ENCODE measurements around the gene FILIP1L.
A peak's percentile ranks its signal among the peaks of the same experiment; 100 is the strongest.

FILIP1L gene

DNA sequence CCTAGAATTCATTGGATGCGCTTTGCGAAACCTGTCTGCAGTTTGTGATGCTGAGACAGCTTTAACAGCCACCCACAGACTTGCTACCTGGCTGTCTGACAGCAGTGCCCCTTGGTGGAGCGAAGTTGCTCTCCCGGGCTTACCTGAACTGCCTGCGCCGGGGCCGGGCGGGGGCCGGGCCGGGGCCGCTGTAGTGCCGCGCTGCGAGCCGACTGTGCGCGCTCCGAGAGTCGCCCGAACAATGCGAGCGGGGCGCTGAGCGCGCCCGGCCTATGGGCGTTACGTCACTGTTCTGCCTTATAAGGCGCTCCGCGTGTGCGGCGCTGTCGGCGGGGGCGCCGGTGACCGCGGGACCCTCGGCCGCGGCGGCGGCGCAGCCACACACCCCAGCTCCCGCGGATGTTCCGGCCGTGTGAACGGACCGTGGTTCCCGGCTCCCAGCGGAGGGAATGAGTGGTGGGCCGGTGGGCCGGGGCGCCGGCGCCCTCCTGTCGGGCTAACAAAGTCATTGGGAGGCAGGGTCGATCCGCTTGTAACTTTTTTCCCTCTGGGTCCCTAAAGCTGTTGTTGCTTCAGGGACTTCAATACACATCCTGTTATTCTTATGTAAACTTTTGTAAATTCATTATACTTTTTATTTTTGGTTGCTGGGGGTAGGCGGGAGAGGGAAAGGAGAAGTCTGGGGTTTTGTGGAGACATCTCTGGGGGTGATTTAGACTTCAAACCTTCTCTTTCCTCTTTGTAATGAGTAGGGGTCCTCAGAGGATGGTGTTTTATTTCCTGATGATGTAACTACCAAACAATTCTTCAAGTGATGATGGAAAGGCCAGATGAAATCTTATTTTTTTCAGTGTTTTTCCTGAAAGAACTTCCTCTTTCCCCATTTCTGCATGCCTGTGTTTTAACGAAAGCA is 238.1 kb downstream of the FILIP1L start:
- H3K4me1 ChIP-seq (ENCODE audit: control insufficient read depth, insufficient read depth, low read length, poor library complexity, severe bottlenecking), result peaks cover 39% of the 10 kb centered on the region
- WGBS, 2 experiments (ENCODE audit: insufficient coverage in 2 of 2), result 0 to 1% methylated on average over 47 to 55 of the region's 63 CpGs
- peak overlapping the region; percentile 70 for H3K4me3 ChIP-seq (ENCODE audit: extremely low read depth, insufficient read depth, low read length, poor library complexity, severe bottlenecking)
- H3K27ac ChIP-seq (ENCODE audit: low read depth, low read length, severe bottlenecking), result peak overlapping the region; percentile 97
- peaks cover 13% of the 10 kb centered on the region for H3K36me3 ChIP-seq (ENCODE audit: control insufficient read depth, insufficient read depth, low read length)
- no peaks in the 10 kb centered on the region for H3K9me3 ChIP-seq (ENCODE audit: control insufficient read depth, low read length)

DNA sequence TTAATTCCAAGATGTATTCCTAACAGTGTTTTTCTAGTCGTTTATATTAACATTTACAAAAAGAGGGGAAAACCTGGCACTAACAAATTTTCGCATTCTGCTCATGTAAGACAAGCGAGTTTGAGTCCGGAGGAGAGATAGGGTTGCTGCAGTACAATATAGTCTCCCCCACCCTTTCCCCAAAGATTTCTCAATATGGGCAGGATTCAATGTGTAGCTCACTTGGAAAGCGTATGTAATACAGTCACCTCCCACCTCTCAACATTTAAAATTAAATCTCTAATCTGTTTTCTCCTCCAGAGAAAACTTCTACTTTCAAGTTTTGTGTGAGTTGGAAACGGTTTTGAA is 238.7 kb downstream of the FILIP1L start:
- H3K36me3 ChIP-seq (ENCODE audit: control insufficient read depth, insufficient read depth, low read length), result peaks cover 19% of the 10 kb centered on the region
- H3K4me1 ChIP-seq (ENCODE audit: control insufficient read depth, insufficient read depth, low read length, poor library complexity, severe bottlenecking), result peaks cover 44% of the 10 kb centered on the region
- no CpG with 5 or more reads among the region's 6 CpGs for WGBS, 2 experiments (ENCODE audit: insufficient coverage in 2 of 2)
- peak overlapping the region; percentile 70 for H3K4me3 ChIP-seq (ENCODE audit: extremely low read depth, insufficient read depth, low read length, poor library complexity, severe bottlenecking)
- H3K27ac ChIP-seq (ENCODE audit: low read depth, low read length, severe bottlenecking), result peak overlapping the region; percentile 97
- no peaks in the 10 kb centered on the region for H3K9me3 ChIP-seq (ENCODE audit: control insufficient read depth, low read length)

DNA sequence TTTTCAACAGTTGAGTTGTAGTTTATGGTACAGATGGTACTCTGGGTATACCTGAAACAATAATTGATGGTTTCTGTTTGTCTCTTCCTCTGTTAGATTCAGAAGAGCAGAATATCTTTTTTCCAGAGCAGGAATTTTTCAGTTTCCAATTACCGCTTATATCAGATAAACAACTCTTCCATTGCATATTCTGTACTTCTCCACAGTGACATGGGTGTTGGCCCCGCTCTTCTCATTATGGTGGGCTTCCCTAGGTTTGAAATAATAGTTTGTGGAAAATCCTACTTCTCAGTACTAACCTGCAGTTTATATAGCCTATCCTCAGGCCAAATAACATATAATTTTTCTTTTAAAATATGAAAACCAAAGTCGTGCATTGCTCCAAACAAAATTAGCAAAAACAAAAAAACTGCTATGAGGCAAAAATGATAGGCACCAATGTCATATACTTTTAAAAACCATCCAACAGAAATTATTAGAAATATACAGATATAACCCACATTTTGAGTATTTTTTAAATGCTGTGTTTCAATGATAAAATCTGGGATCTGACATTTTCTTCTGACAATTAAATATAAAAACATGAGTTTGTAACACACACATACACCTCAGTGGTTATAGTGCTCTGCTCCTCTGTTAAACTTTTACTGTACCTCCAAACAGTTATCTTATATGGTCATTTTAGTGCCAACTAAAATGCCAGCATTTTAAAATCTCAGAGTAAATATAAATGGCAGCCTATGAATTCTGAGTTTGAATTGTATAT is 239.9 kb downstream of the FILIP1L start:
- Histone ChIP-seq H3K36me3 (ENCODE audit: control insufficient read depth, insufficient read depth, low read length) (peaks cover 30% of the 10 kb centered on the region), H3K27ac (ENCODE audit: low read depth, low read length, severe bottlenecking) (no peak overlapping the region), H3K4me1 (ENCODE audit: control insufficient read depth, insufficient read depth, low read length, poor library complexity, severe bottlenecking) (peaks cover 54% of the 10 kb centered on the region), H3K9me3 (ENCODE audit: control insufficient read depth, low read length) (no peaks in the 10 kb centered on the region), H3K4me3 (ENCODE audit: extremely low read depth, insufficient read depth, low read length, poor library complexity, severe bottlenecking) (peak overlapping the region; percentile 70)
- WGBS, 2 experiments (ENCODE audit: insufficient coverage in 2 of 2), result 60% methylated on average over 1 of the region's 3 CpGs; no CpG with 5 or more reads in 1 of the 2 experiments

DNA sequence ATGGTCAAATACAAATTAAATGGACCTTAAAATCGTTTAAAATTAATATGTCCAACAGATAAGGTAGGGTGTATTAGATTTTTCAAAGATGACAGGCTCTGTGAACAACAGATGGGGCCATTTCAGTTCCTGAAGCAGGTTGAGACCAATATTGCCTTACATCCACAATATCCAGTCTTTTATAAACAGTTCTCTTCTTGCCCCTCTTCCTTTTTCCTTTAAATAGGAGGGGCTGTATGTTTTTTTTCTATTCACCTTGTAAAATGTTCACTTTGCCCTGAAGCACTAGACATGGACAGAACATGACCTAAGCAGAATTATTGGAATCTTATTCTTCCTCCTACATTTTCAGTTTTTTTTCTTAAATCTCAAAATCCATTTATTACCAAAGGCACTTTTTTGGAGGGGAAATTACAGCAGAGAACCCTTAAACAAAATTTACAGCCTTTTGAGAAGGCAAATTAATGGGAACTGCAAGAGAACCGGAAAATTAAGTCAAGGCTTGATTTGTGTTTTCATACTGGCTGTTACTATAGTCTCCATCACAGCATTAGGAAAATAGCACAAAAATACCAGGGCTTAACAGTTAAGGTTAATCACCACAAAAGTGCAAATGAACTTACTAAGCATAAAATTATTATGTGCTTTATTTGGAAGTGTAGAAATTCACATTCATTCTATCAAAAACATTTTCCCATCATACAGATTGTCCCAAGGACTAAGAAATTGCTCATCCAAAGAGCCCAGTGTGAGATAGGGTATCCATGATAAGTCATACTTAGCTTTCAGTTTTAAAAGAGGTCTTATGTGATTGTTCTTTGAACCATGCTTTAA is 240.8 kb downstream of the FILIP1L start:
- Histone ChIP-seq H3K36me3 (ENCODE audit: control insufficient read depth, insufficient read depth, low read length) (peaks cover 38% of the 10 kb centered on the region), H3K4me1 (ENCODE audit: control insufficient read depth, insufficient read depth, low read length, poor library complexity, severe bottlenecking) (peaks cover 59% of the 10 kb centered on the region), H3K4me3 (ENCODE audit: extremely low read depth, insufficient read depth, low read length, poor library complexity, severe bottlenecking) (peak overlapping the region; percentile 70), H3K9me3 (ENCODE audit: control insufficient read depth, low read length) (no peaks in the 10 kb centered on the region), H3K27ac (ENCODE audit: low read depth, low read length, severe bottlenecking) (no peak overlapping the region)
- WGBS, 2 experiments (ENCODE audit: insufficient coverage in 2 of 2), result no CpG with 5 or more reads among the region's 2 CpGs

DNA sequence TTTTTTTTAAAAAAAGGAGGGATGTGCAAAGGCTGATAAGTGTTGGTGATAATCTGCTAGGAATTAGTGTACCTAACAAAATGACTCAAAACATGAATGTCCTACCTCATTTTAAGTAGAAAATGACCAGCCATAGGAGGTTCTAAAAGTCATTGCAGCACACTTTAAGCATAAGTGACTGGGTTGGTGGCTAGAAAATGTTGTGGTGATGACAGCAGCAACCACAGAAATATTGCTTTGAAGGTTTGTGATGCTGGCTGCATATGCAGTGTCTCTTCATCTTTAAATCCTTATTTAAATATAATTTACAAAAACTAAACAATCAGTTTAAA is 241.4 kb downstream of the FILIP1L start:
- Histone ChIP-seq H3K4me3 (ENCODE audit: extremely low read depth, insufficient read depth, low read length, poor library complexity, severe bottlenecking) (peak overlapping the region; percentile 70), H3K36me3 (ENCODE audit: control insufficient read depth, insufficient read depth, low read length) (peaks cover 43% of the 10 kb centered on the region), H3K9me3 (ENCODE audit: control insufficient read depth, low read length) (no peaks in the 10 kb centered on the region), H3K4me1 (ENCODE audit: control insufficient read depth, insufficient read depth, low read length, poor library complexity, severe bottlenecking) (peaks cover 64% of the 10 kb centered on the region), H3K27ac (ENCODE audit: low read depth, low read length, severe bottlenecking) (no peak overlapping the region)

DNA sequence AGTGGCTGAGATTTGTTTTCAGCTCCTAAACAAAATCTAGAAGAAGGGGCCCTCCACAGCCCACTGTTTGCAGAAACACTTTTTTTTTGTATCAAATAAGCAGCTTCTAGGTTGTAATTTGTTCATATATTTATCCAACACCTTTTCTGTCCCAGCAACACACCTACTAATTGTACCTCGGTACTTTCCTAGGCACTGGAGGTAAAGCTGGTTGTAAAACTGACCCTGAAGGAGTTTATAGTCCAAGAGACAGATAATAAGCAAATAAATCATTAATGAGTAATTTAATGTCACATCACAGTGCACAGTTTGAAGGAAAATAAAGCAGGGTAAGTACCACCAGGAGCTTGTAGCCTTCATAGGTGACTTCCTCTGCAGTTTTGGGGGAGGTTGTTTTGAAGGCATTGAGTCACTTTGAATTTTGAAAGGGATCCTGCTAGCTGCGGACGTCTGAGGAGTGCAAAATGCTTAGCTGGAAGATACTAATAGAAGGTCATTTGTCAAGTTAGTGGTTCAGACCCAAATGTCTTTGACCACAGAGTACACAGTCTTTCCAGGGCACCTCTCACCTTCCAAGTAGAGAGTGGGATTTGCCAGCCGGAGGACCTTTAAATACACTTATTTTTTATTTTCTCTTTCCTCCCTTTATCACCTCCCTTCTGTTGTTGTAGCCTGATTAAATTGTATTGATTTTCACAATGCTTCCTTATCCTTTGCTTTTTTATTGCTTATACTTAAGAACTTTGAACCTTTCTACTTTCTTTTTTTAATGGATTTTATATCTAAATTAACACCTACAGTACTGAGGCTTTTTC is 242.9 kb downstream of the FILIP1L start:
- Histone ChIP-seq H3K36me3 (ENCODE audit: control insufficient read depth, insufficient read depth, low read length) (peaks cover 56% of the 10 kb centered on the region), H3K9me3 (ENCODE audit: control insufficient read depth, low read length) (no peaks in the 10 kb centered on the region), H3K4me3 (ENCODE audit: extremely low read depth, insufficient read depth, low read length, poor library complexity, severe bottlenecking) (no peak overlapping the region), H3K4me1 (ENCODE audit: control insufficient read depth, insufficient read depth, low read length, poor library complexity, severe bottlenecking) (peaks cover 51% of the 10 kb centered on the region), H3K27ac (ENCODE audit: low read depth, low read length, severe bottlenecking) (no peak overlapping the region)
- WGBS, 2 experiments (ENCODE audit: insufficient coverage in 2 of 2), result 64% methylated on average over 2 of the region's 4 CpGs; no CpG with 5 or more reads in 1 of the 2 experiments

DNA sequence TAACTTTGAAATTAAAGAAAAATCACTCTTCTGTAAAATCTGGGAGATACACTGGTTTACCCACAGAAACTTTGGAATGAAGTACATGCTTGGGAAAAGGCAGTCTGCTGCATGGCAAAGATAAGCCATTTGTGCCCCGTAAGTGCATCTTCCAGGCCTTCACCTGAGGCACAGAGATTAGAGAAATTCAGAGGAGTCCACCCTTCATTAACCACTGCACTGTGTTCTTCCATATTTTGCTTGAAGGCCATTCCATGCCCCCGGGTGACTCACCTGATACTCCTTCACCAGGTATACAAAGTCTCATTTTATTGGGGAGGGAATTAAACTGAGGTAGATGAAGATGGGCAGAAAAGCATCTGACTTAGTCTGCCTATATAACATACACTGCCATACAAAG is 243.6 kb downstream of the FILIP1L start:
- WGBS, 2 experiments (ENCODE audit: insufficient coverage in 2 of 2), result 93 to 100% methylated on average over 1 of the region's 2 CpGs
- no peaks in the 10 kb centered on the region for H3K9me3 ChIP-seq (ENCODE audit: control insufficient read depth, low read length)
- peaks cover 51% of the 10 kb centered on the region for H3K4me1 ChIP-seq (ENCODE audit: control insufficient read depth, insufficient read depth, low read length, poor library complexity, severe bottlenecking)
- peaks cover 63% of the 10 kb centered on the region for H3K36me3 ChIP-seq (ENCODE audit: control insufficient read depth, insufficient read depth, low read length)
- no peak overlapping the region for H3K4me3 ChIP-seq (ENCODE audit: extremely low read depth, insufficient read depth, low read length, poor library complexity, severe bottlenecking)
- no peak overlapping the region for H3K27ac ChIP-seq (ENCODE audit: low read depth, low read length, severe bottlenecking)

DNA sequence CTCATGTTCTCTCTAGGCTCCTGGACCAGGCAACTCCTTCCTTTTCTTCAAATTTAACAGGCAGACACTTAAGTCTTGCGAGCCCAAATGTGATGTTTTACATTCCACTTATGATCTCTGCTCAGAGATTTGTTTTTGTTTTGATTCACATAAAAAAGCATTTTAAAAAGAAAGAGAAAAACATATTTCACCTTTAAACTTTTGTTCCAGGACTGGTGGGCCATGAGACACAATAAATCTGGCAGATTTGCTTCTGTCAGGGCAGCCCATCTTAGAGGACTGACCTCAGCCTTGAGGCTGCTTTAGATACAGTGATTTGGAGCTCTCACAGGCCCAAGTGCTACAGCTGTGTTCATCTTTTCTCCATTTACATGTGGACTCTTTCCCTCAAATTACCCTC is 244.7 kb downstream of the FILIP1L start:
- no peak overlapping the region for H3K27ac ChIP-seq (ENCODE audit: low read depth, low read length, severe bottlenecking)
- no peaks in the 10 kb centered on the region for H3K9me3 ChIP-seq (ENCODE audit: control insufficient read depth, low read length)
- H3K36me3 ChIP-seq (ENCODE audit: control insufficient read depth, insufficient read depth, low read length), result peaks cover 71% of the 10 kb centered on the region
- no CpG with 5 or more reads among the region's 1 CpG for WGBS, 2 experiments (ENCODE audit: insufficient coverage in 2 of 2)
- no peak overlapping the region for H3K4me3 ChIP-seq (ENCODE audit: extremely low read depth, insufficient read depth, low read length, poor library complexity, severe bottlenecking)
- peaks cover 51% of the 10 kb centered on the region for H3K4me1 ChIP-seq (ENCODE audit: control insufficient read depth, insufficient read depth, low read length, poor library complexity, severe bottlenecking)

DNA sequence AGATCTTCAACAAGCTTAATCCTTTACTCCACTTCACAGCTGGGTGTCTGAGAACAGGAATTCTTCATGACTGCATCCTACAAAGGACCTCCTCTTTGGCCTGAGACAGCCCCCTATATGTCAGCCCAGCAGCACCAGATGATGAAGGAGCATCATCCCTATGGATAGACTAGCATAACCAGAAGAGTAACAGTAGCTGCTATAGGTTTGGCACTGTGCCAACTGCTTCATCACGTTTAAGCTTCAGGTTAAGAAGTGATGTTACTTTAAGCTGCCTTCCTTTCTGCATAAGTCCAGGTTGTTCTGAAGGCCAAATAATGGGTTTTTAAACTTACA is 246.0 kb downstream of the FILIP1L start:
- Histone ChIP-seq H3K4me1 (ENCODE audit: control insufficient read depth, insufficient read depth, low read length, poor library complexity, severe bottlenecking) (peaks cover 45% of the 10 kb centered on the region), H3K36me3 (ENCODE audit: control insufficient read depth, insufficient read depth, low read length) (peaks cover 82% of the 10 kb centered on the region), H3K9me3 (ENCODE audit: control insufficient read depth, low read length) (no peaks in the 10 kb centered on the region), H3K27ac (ENCODE audit: low read depth, low read length, severe bottlenecking) (no peak overlapping the region), H3K4me3 (ENCODE audit: extremely low read depth, insufficient read depth, low read length, poor library complexity, severe bottlenecking) (no peak overlapping the region)
- 33 to 40% methylated on average over 1 of the region's 1 CpG for WGBS, 2 experiments (ENCODE audit: insufficient coverage in 2 of 2)
